Uterus (tissue), 2 donors: Measurements from ENCODE around the gene BTAF1.

Experiments used
- POLR2A ChIP-seq, 2 donors: fragments of 450-650 bp; IDR thresholded peaks; one replicate each; pipeline ENCODE4 v1.6.1; 2016; ENCODE audit warnings: antibody characterized with exemption in 2 of 2, mild to moderate bottlenecking in 1 of 2, moderate library complexity in 1 of 2
- TF ChIP-seq, protein P1 (sequence below), 4 experiments: fragments of 200-600 bp in 2 of 4; fragments of 450-650 bp in 2 of 4; sonication (generic) in 2 of 4; IDR thresholded peaks; one replicate each; pipeline ENCODE4 v1.5.1; 2016 to 2019; ENCODE audit warnings: antibody characterized with exemption in 4 of 4, mild to moderate bottlenecking in 2 of 4, moderate library complexity in 1 of 4

GRCh38 chr10:92068900-92069299 lies 145.3 kb downstream of the BTAF1 start:
- TF ChIP-seq, protein P1, sequence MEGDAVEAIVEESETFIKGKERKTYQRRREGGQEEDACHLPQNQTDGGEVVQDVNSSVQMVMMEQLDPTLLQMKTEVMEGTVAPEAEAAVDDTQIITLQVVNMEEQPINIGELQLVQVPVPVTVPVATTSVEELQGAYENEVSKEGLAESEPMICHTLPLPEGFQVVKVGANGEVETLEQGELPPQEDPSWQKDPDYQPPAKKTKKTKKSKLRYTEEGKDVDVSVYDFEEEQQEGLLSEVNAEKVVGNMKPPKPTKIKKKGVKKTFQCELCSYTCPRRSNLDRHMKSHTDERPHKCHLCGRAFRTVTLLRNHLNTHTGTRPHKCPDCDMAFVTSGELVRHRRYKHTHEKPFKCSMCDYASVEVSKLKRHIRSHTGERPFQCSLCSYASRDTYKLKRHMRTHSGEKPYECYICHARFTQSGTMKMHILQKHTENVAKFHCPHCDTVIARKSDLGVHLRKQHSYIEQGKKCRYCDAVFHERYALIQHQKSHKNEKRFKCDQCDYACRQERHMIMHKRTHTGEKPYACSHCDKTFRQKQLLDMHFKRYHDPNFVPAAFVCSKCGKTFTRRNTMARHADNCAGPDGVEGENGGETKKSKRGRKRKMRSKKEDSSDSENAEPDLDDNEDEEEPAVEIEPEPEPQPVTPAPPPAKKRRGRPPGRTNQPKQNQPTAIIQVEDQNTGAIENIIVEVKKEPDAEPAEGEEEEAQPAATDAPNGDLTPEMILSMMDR (IDR thresholded peaks at IDR 0.05), result no peak
- TF ChIP-seq POLR2A (IDR thresholded peaks at IDR 0.05), result no peak
